Kidney (tissue), 14 donors: ENCODE data around the gene ST8SIA6. TPM values are rescaled to one million over a fixed set of nuclear protein-coding genes. Genes with fewer than 3 reads are reported as not detected.

ENCODE experiments used
- DNase-seq, 5 donors: peaks; one replicate each; pipeline ENCODE4 v3.0.0-alpha.2; 2013 to 2020
- FAIRE-seq: peaks from 2 replicates; lab custom pipeline; 2012; peaks lifted over from hg19 to GRCh38; lab: Jason Lieb, UNC
- H3K27ac ChIP-seq, 2 donors: one replicate each; pipeline ENCODE4 v1.7.0; 2013; ENCODE audit warnings: low read depth in 2 of 2, low read length in 2 of 2, inconsistent platforms in 1 of 2
- H3K27me3 ChIP-seq: one replicate; pipeline ENCODE4 v1.7.1; 2013; ENCODE audit warnings: low read length, inconsistent platforms; ENCODE audit not compliant: control insufficient read depth, insufficient read depth
- H3K36me3 ChIP-seq, 3 donors: one replicate each; pipeline versions ENCODE4 v1.7.0 to v1.7.1; 2013; ENCODE audit warnings: low read length in 3 of 3, control low read depth in 1 of 3, inconsistent platforms in 1 of 3; ENCODE audit not compliant: insufficient read depth in 3 of 3, control insufficient read depth in 2 of 3
- H3K4me1 ChIP-seq, 3 donors: one replicate each; pipeline versions ENCODE4 v1.7.0 to v1.7.1; 2013; ENCODE audit warnings: low read length in 3 of 3, inconsistent platforms in 1 of 3, low read depth in 1 of 3; ENCODE audit not compliant: control insufficient read depth in 2 of 3, insufficient read depth in 2 of 3
- H3K4me3 ChIP-seq, 3 donors: one replicate each; pipeline versions ENCODE4 v1.7.0 to v1.8.1; 2013; ENCODE audit warnings: low read length in 3 of 3, control low read depth in 1 of 3, inconsistent platforms in 1 of 3
- H3K9ac ChIP-seq, 3 donors: one replicate each; pipeline versions ENCODE4 v1.7.0 to v1.7.1; 2013; ENCODE audit warnings: low read length in 3 of 3, control low read depth in 1 of 3, inconsistent platforms in 1 of 3
- H3K9me3 ChIP-seq, 3 donors: one replicate each; pipeline versions ENCODE4 v1.7.0 to v1.7.1; 2013; ENCODE audit warnings: low read length in 3 of 3, control low read depth in 1 of 3, inconsistent platforms in 1 of 3; ENCODE audit not compliant: control insufficient read depth in 2 of 3, insufficient read depth in 1 of 3
- CTCF ChIP-seq: IDR thresholded peaks from 3 replicates; pipeline ENCODE4 v1.5.1; 2012; ENCODE audit warnings: mild to moderate bottlenecking, moderate library complexity, borderline replicate concordance; ENCODE audit not compliant: insufficient read depth; ENCODE audit errors: extremely low read depth
- intact Hi-C: fragments of 100-400 bp; cut with DNase I; formaldehyde crosslinking; loops from one replicate; pipeline ENCODE4 v1.11.1; 2022
- polyA plus RNA-seq: library from polyadenylated mRNA; stranded (reverse); fragments of 350-450 nt; fragmentation: Illumina TruSeq; extraction: RNeasy Lipid Tissue Mini Kit (QIAGEN cat#74804); gene quantifications from one replicate; pipeline ENCODE4 v1.2.3, GENCODE V29; 2014; ENCODE audit warnings: low read depth, low replicate concordance; ENCODE audit not compliant: insufficient read depth
- total RNA-seq: library from RNA; stranded (reverse); fragmentation: NEBNext Ultra II Directional; extraction: Animal tissue kit (Norgen Biotek cat#: 25700); gene quantifications from one replicate; pipeline ENCODE4 v1.2.1, GENCODE V29; 2021
- donor health status: control.
- donor health status: control.
- donor health status: control.
- donor health status: control.
- donor health status: control.
- donor health status: DM: yes; HTN: yes; CAD: no.
- donor health status: Normal renal cell carcinoma (clear cell type).

Gene ST8SIA6
- total and polyA plus RNA-seq, 2 donors from 2014 or later: 0.22 to 0.91 TPM

DNA sequence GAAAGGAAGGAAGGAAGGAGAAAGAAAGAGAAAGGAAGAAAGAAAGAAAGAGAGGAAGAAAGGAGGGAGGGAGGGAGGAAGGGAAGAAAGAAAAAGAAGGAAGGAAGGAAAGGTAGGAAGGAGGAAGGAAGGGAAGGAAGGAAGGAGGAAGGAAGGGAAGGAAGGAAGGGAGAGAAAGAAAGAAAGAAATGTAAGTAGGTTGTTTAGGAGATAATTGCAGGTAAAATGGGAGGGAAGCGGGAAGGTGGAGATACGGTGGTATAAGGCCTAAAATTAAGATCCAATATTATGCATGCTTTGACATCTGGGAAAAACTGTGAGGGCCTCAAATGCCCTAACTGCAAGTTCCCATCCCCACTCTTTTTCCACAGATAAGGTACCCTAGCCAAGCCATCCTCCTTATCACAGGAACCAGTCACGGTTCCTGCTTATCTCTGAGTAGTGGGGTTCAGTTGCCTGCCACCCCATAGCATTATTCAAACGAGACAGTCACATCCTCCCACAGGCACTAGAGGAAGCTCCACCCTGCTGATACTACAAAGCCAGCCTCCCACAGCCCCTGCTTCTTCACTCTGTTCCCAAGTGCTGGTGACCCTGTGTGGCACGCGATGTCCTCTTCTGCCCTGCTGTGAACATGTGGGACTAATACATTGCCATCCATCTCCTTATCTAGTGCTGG, 28.7 kb downstream of the ST8SIA6 start:
- Histone ChIP-seq H3K9ac (no peak overlapping the region), H3K4me3 (no peak overlapping the region), H3K27me3 (no peaks in the 10 kb centered on the region), H3K36me3 (no peaks in the 10 kb centered on the region), H3K4me1 (no peaks in the 10 kb centered on the region), H3K27ac (no peak overlapping the region), H3K9me3 (no peaks in the 10 kb centered on the region)
- FAIRE-seq (no peak), DNase-seq (no peak)
- intact Hi-C loops: loop anchor here (10.0 kb wide), 1 partner anchor 591 kb away; no protein-coding TSS in a partner anchor
- no peak for TF ChIP-seq CTCF

GRCh38 chr10:17423632-17424186, 30.7 kb downstream of the ST8SIA6 start:
- no peaks in the 10 kb centered on the region for H3K27me3 ChIP-seq
- no peaks in the 10 kb centered on the region for H3K4me1 ChIP-seq
- no peaks in the 10 kb centered on the region for H3K36me3 ChIP-seq
- FAIRE-seq (no peak), DNase-seq (no peak)
- H3K9ac ChIP-seq: no peak overlapping the region
- no peak overlapping the region for H3K4me3 ChIP-seq
- TF ChIP-seq CTCF: no peak
- intact Hi-C loops: loop anchor here (10.0 kb wide), 1 partner anchor 589 kb away; no protein-coding TSS in a partner anchor
- no peak overlapping the region for H3K27ac ChIP-seq
- H3K9me3 ChIP-seq: no peaks in the 10 kb centered on the region

GRCh38 chr10:17422931-17423330, 31.5 kb downstream of the ST8SIA6 start:
- DNase-seq (no peak), FAIRE-seq (no peak)
- Histone ChIP-seq H3K9me3 (no peaks in the 10 kb centered on the region), H3K4me3 (no peak overlapping the region), H3K36me3 (no peaks in the 10 kb centered on the region), H3K27ac (no peak overlapping the region), H3K27me3 (no peaks in the 10 kb centered on the region), H3K9ac (no peak overlapping the region), H3K4me1 (no peaks in the 10 kb centered on the region)
- intact Hi-C loops: loop anchor here (10.0 kb wide), 1 partner anchor 588 kb away; no protein-coding TSS in a partner anchor
- no peak for TF ChIP-seq CTCF
